Hepatocyte (in vitro differentiated cells): ENCODE data around the gene FAM222B. TPM values are rescaled to one million over a fixed set of nuclear protein-coding genes. Genes with fewer than 3 reads are reported as not detected.

Experiments
- DNase-seq: peaks from one replicate; pipeline ENCODE4 v3.0.0-alpha.2; 2016; ENCODE audit warnings: low spot score
- H2AFZ ChIP-seq: fragments of 200-600 bp; sonication (generic); 2 replicates; pipeline ENCODE4 v1.6.0; 2016; ENCODE audit warnings: antibody characterized with exemption, mild to moderate bottlenecking
- H3K27ac ChIP-seq: fragments of 200-600 bp; sonication (generic); 2 replicates; pipeline ENCODE4 v1.5.1; 2016; ENCODE audit warnings: mild to moderate bottlenecking
- H3K27me3 ChIP-seq: fragments of 200-600 bp; sonication (generic); 2 replicates; pipeline ENCODE4 v1.6.1; 2016
- H3K36me3 ChIP-seq: fragments of 200-600 bp; sonication (generic); replicated peaks from 2 replicates; pipeline ENCODE4 v1.5.1; 2016; ENCODE audit warnings: low read depth; ENCODE audit not compliant: insufficient read depth
- H3K4me1 ChIP-seq: fragments of 200-600 bp; sonication (generic); 2 replicates; pipeline ENCODE4 v1.5.1; 2016; ENCODE audit warnings: mild to moderate bottlenecking, moderate library complexity; ENCODE audit not compliant: insufficient read depth
- H3K4me2 ChIP-seq: fragments of 200-600 bp; sonication (generic); 2 replicates; pipeline ENCODE4 v1.6.0; 2016
- H3K4me3 ChIP-seq: fragments of 200-600 bp; sonication (generic); 2 replicates; pipeline ENCODE4 v1.5.1; 2016; ENCODE audit warnings: mild to moderate bottlenecking
- H3K79me2 ChIP-seq: fragments of 200-600 bp; sonication (generic); 2 replicates; pipeline ENCODE4 v1.6.0; 2017; ENCODE audit warnings: mild to moderate bottlenecking
- H3K9me2 ChIP-seq: fragments of 200-600 bp; sonication (generic); replicated peaks from 2 replicates; pipeline ENCODE4 v1.6.0; 2017; ENCODE audit warnings: mild to moderate bottlenecking; ENCODE audit not compliant: insufficient read depth
- H3K9me3 ChIP-seq: fragments of 200-600 bp; sonication (generic); 2 replicates; pipeline ENCODE4 v1.5.1; 2016; ENCODE audit warnings: low read depth, mild to moderate bottlenecking
- H4K20me1 ChIP-seq: fragments of 200-600 bp; sonication (generic); 2 replicates; pipeline ENCODE4 v1.6.0; 2016; ENCODE audit warnings: mild to moderate bottlenecking; ENCODE audit not compliant: insufficient read depth, poor library complexity, severe bottlenecking
- EZH2 ChIP-seq: fragments of 200-600 bp; sonication (generic); IDR thresholded peaks from 2 replicates; pipeline ENCODE4 v1.6.1; 2016; ENCODE audit warnings: antibody characterized with exemption, mild to moderate bottlenecking, borderline replicate concordance
- EZH2phosphoT487 ChIP-seq: fragments of 200-600 bp; sonication (generic); IDR thresholded peaks from one replicate; pipeline ENCODE4 v1.6.1; 2018; ENCODE audit warnings: antibody characterized with exemption, mild to moderate bottlenecking, low read depth, moderate library complexity; ENCODE audit not compliant: unreplicated experiment, severe bottlenecking
- WGBS: methylation state at CpG from one replicate; pipeline ENCODE4 v1.1.6; 2016; ENCODE audit warnings: low lambda C conversion rate; ENCODE audit errors: missing lambda C conversion rate; 5-methylcytosine and 5-hydroxymethylcytosine counted together
- polyA plus RNA-seq: library from polyadenylated mRNA; unstranded; fragments of >200 nt; fragmentation: Nextera tagmentation; extraction: Ambion mirVana; gene quantifications from 2 replicates; pipeline ENCODE4 v1.2.1, GENCODE V29; 2016
- total RNA-seq: library from RNA; depleted of rRNA; stranded (reverse); fragments of >200 nt; gene quantifications from 2 replicates; pipeline ENCODE4 v1.2.3, GENCODE V29; 2014
- TF ChIP-seq, protein P1 (sequence below): fragments of 200-600 bp; sonication (generic); IDR thresholded peaks from 2 replicates; pipeline ENCODE4 v1.5.1; 2016; ENCODE audit warnings: antibody characterized with exemption, mild to moderate bottlenecking; ENCODE audit not compliant: poor library complexity

FAM222B gene
- total and polyA plus RNA-seq, 2 experiments from 2014 or later = 7.9 to 36.0 TPM

DNA sequence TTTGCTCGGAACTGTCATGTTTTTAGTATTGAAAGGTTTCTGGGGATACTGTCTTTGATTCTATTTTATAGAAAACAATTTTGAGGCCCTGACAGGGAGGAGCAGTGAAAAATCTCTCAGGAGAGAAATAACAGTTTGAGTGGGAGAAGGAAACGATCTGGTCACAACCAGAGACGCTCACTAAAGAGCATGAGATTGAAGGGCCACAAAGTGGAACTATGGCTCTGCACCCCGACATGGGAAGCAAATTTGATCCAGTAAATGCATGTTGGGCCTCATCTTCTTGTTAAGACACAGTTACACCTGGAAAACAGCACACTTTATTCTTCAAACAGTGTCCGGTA, 12.7 kb upstream of the FAM222B start:
- H3K9me3 ChIP-seq = no peaks in the 10 kb centered on the region
- peaks cover 13% of the 10 kb centered on the region for H3K79me2 ChIP-seq
- H2AFZ ChIP-seq = peak overlapping the region; percentile 67
- H3K27me3 ChIP-seq = no peaks in the 10 kb centered on the region
- H3K4me2 ChIP-seq = peak overlapping the region; percentile 92
- TF ChIP-seq, protein P1, sequence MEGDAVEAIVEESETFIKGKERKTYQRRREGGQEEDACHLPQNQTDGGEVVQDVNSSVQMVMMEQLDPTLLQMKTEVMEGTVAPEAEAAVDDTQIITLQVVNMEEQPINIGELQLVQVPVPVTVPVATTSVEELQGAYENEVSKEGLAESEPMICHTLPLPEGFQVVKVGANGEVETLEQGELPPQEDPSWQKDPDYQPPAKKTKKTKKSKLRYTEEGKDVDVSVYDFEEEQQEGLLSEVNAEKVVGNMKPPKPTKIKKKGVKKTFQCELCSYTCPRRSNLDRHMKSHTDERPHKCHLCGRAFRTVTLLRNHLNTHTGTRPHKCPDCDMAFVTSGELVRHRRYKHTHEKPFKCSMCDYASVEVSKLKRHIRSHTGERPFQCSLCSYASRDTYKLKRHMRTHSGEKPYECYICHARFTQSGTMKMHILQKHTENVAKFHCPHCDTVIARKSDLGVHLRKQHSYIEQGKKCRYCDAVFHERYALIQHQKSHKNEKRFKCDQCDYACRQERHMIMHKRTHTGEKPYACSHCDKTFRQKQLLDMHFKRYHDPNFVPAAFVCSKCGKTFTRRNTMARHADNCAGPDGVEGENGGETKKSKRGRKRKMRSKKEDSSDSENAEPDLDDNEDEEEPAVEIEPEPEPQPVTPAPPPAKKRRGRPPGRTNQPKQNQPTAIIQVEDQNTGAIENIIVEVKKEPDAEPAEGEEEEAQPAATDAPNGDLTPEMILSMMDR = no peak
- TF ChIP-seq EZH2phosphoT487 (no peak), EZH2 (no peak)
- 31% methylated on average over 5 of the region's 5 CpGs for WGBS
- peak overlapping the region; percentile 57 for H3K27ac ChIP-seq
- peak overlapping the region; percentile 66 for H3K4me3 ChIP-seq
- DNase-seq = no peak
- no peaks in the 10 kb centered on the region for H3K36me3 ChIP-seq
- H3K9me2 ChIP-seq = no peaks in the 10 kb centered on the region
- peaks cover 9% of the 10 kb centered on the region for H3K4me1 ChIP-seq
- H4K20me1 ChIP-seq = no peaks in the 10 kb centered on the region

DNA sequence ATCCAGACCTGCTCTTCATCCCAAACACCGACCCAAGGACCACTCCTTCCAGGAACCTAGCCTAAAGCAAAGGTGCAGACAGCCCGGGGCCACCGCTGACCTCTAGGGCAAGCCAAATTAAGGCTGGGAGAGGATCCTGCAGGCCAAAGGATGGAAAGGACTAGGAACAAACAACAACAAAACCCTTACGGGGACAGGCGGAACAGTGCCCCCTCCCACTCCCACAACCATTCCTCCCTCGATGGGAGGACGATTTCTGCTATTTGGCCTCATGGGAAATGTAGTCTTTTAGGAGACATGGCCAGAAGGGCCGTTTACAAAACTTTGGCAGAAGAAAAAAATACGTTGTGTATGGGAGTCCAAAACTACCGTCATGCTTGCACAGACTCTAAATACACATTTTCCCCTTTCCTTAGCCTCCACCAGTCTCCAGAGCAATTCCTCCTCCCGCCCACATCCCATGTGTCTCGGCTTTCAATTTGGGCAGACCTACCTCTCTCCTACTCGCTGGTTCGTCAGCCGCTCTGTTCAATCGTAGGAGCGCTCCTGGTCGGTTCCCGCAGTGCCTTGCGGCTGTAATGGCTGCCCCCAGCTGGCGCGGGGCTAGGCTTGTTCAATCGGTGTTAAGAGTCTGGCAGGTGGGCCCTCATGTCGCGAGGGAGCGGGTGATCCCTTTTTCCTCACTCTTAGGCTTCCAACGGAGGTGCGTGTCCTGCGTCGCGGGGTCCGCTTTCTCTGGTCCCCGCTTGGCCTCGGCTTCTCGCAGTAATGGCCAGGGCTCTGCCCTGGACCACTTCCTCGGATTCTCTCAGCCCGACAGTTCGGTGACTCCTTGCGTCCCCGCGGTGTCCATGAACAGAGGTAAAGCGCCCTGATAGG, 12.1 kb upstream of the FAM222B start, which contains the start of gene ERAL1:
TSS of gene ERAL1 (plus strand) at position 560 of the 879 bp plus-strand sequence. CDS start at position 579, 19 bp downstream.
- WGBS = 2% methylated on average over 42 of the region's 42 CpGs
- Histone ChIP-seq H4K20me1 (no peaks in the 10 kb centered on the region), H2AFZ (peak within 1 kb of the TSS; percentile 99), H3K9me3 (no peaks in the 10 kb centered on the region), H3K36me3 (no peaks in the 10 kb centered on the region), H3K27me3 (no peaks in the 10 kb centered on the region), H3K4me3 (peak within 1 kb of the TSS; percentile 66), H3K79me2 (peaks cover 13% of the 10 kb centered on the region), H3K27ac (peak within 1 kb of the TSS; percentile 79), H3K9me2 (no peaks in the 10 kb centered on the region), H3K4me1 (peaks cover 9% of the 10 kb centered on the region), H3K4me2 (peak within 1 kb of the TSS; percentile 92)
- TF ChIP-seq, protein P1 = no peak
- TF ChIP-seq EZH2phosphoT487 = no peak
- peak; percentile 93 for DNase-seq

DNA sequence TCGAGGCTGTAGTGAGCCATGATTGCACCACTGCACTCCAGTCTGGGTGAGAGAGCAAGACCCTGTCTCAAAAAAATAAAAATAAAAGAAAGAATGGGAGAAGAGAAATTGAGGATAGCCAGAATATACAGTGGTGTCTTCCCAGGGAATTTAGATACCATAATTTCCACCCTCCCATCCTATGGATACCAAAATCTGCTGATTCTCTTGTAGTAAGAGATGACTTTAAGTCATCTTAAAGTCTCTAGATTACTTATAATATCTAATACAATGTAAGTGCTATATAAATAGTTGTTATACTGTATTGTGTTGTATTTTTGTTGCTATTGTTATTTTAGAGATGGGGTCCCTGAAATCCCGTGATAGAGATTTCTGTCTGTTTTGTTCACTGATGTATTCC, 10.7 kb upstream of the FAM222B start:
- H3K27ac ChIP-seq = no peak overlapping the region
- no peaks in the 10 kb centered on the region for H3K27me3 ChIP-seq
- no peak overlapping the region for H3K4me3 ChIP-seq
- TF ChIP-seq EZH2phosphoT487 (no peak), EZH2 (no peak)
- TF ChIP-seq, protein P1 = no peak
- no peaks in the 10 kb centered on the region for H4K20me1 ChIP-seq
- no peaks in the 10 kb centered on the region for H3K36me3 ChIP-seq
- H3K4me1 ChIP-seq = peaks cover 9% of the 10 kb centered on the region
- H3K4me2 ChIP-seq = no peak overlapping the region
- no peaks in the 10 kb centered on the region for H3K9me3 ChIP-seq
- no peak for DNase-seq
- H3K79me2 ChIP-seq = peaks cover 13% of the 10 kb centered on the region
- H3K9me2 ChIP-seq = no peaks in the 10 kb centered on the region
- H2AFZ ChIP-seq = no peak overlapping the region
- 91% methylated on average over 2 of the region's 2 CpGs for WGBS
